ENCODE measurements around the gene CCNYL1.
A peak's percentile ranks its signal among the peaks of the same experiment; 100 is the strongest.
"Not testable (repeated sequence)": the region's sequence is repeated elsewhere in the genome, so short reads cannot be mapped to it uniquely, and the experiment has no call there.

The CCNYL1 gene

DNA sequence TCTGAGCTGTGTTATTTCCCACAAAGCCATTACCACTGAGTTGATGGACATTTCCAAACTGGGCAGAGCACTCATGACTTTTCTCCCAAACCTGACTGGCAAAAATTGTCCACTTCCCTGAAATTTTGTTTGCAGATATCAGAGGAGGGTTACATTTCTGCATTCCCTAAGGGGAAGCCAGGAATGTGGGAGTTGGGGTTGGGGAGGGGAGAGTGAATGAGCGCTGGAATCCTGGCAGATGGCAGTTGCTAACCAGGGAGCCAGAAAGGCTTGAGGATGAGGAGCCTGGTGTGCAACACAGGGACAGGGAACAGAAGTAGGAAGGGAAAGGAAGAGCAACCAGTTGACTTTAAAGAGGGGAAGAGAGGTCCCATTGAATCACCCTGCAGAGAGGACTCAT is 14.0 kb upstream of the CCNYL1 start:
- DNase-seq (ENCODE audit: low read depth) = no peak

DNA sequence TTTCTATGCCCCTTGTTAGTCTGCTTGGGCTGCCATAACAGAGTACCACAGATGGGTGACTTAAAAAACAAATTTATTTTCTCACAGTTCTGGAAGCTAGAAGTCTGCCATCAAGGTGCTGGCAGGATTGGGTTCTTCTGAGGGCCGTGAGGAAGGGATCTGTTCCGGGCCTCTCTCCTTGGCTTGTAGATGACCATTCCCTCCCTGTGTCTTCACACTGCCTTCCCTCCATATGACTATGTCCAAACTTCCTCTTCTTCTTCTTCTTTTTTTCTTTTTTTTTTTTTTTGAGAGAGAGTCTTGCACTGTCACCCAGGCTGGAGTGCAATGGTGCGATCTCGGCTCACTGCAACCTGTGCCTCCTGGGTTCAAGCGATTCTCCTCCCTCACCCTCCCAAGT is 13.1 kb upstream of the CCNYL1 start:
- no peak for DNase-seq (ENCODE audit: low read depth)

DNA sequence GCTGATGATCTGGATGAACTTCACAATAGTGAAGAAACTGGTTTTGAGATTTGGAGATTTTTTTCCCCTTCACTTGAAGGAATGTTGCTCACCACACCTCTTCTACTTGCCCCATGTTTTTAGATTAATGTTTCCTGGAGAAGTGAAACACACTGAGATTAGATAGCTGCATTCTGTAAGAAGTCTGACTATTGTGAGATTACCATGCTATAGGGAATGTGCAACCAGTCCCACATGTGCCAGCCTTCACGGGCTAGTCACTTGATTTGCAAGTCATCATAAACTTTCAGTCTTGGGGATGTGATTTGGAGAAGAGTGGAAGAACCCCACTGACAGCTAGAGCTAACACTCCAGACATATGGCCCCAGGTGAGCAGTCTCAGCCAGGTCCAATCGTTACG is 7.4 kb upstream of the CCNYL1 start:
- no peak for DNase-seq (ENCODE audit: low read depth)

DNA sequence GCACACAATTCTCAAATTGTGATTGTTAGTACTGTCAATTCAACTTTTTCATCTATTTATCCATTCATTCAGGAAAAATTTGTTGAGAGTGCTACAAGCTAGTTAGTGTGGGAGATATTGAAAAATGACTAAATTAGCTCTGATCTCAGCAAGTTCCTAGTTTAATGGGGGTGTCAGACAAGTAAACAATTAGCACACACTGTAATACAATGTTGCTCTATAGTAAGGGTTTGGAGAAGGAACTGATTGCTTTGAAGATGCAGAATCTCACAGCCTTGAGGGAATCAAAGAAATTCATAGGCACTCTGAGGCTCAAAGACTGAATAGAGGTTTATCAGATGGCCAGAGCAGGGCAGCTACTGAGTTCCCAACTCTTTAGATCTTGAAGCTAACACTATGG is 6.8 kb upstream of the CCNYL1 start:
- no peak for DNase-seq (ENCODE audit: low read depth)

DNA sequence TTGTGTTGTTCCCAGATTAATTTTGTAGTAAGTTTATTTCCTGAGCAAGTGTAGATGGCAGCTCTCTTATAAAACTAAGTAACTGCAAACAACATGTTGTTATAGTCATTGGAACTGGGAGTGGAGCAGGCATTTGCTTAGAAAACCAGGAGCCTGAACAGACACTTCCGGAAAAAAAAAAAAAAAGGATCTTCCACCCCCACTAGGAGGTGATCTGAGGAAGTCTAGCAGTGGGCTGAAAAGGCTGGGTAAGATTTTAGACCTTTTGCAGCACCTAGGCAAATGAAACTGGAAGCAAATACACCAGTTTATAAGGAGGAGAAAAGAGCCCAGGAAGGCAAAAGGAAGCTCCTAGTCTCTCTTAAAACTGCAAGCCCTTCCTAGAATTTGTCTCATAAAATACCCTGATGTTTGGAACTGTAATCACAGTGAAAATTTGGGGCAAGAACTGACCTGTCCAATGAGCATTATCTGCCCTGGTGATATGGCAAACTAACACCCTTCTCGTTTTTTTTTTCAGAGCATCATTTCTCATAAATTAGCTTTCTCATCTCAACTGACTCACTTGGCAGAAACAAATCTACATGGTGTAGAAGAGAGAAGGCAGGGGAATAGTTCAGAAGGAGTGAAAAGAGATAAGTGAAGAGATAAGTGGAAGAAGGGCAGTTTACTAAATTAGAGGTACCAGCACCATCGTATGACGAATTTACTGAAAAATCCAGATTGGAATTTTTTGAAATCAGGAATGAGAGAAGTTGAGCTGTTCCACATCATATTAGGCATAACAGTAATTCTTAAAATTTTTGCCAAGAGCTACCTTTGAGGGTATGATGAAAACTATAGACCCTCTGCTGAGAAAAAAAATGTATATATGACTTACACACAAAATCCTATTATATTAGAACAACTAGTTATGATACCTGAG is 4.2 kb upstream of the CCNYL1 start:
- no peak for DNase-seq (ENCODE audit: low read depth)

DNA sequence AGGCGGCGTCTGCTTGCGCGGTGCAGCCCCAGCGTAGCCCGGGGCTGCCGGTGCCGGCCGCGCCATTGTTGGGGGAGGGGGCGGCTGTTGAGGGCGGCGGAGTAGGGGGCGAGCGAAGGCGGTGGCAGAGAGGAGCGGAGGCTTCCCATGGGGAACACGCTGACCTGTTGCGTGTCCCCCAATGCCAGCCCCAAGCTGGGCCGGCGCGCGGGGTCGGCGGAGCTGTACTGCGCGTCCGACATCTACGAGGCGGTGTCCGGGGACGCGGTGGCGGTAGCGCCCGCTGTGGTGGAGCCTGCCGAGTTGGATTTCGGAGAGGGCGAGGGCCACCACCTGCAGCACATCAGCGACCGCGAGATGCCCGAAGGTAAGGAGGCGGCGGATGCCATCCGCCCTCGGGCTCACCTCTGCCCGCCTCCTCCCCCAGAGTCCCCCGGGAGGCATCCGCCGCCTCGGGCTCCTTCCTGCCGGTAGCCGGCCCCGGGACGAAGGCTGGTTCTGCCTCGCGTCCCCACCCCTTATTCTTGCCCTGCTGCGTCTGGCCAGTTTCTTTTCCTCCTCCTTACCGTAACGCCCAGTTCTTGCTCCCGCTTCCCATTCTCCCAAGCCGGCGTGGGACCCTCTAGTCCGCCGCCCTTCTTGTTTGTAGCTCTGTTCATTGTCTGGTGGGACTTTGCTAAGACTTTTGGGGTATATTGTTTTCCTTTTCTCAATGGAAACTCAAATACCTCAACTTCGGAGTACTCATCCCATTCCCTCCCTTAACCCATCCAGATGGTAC is 500 bp downstream of the CCNYL1 start:
- peak; percentile 25 for DNase-seq (ENCODE audit: low read depth)

DNA sequence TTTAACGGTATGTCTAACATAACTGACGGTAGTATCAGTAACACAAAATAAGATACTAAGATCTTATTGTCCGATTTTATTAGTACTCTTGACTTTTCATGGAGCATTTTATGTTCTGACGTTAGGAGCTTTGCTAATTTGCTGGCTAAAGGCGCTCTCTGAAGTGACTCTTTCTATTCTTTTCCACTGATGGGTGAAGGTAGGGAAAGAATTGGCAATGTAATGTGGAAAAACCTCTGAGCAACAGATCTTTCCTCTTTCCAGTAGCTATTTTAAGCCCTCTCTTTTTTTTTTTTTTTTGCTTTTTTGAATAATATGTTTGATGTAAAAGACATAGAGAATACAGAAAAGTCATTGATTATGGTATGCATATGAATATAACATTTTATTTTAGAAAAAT is 4.6 kb downstream of the CCNYL1 start:
- no peak for DNase-seq (ENCODE audit: low read depth)

DNA sequence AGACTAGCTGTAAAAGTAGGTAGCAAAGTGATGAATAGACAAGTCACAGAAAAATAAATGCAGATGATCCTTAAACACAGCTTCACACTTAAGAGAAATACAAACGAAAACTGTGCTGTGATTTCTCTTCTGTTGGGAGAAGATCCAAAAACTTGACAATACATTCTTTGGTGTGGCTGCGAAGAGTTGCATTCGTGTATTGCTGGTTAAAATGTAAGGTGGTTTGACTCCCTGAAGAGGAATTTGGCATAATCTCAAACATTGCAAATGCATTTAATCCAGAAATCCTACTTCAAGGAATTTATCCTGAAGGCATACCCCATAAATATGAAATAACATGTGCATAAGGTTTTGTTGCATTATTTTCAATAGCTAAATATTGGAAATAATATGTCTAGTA is 7.1 kb downstream of the CCNYL1 start:
- no peak for DNase-seq (ENCODE audit: low read depth)

DNA sequence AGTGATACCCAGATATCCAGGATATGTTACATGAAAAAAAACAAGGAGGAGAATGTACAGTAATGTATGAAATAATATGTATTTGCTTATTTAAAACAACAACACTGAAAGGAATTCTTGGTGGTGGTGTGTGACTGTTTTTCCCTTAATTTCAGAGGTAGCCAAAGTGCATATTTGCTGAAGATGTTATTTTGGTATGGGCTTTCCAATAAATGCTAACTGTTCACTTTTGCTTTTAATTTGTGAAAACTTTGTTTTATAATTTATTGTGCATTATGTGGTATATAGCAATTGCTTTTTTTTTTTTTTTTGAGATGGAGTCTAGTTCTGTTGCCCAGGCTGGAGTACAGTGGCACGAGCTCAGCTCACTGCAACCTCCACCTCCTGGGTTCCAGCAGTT is 7.6 kb downstream of the CCNYL1 start:
- DNase-seq (ENCODE audit: low read depth) = no peak

DNA sequence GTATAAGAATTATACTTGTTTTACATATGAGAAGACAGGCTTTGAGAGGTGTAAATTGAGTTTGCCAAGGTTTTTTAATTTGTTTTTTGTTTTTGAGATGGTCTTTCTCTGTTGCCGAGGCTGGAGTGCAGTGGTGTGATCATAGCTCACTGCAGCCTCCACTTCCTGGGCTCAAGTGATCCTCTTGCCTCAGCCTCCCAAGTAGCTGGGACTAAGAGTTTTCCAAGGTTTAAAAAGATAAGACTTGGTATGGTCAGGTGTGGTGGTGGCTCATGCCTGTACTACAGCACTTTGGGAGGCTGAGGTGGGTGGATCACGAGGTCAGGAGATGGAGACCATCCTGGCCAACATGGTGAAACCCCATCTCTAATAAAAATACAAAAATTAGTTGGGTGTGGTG is 8.2 kb downstream of the CCNYL1 start:
- not testable (repeated sequence) for DNase-seq (ENCODE audit: low read depth)

DNA sequence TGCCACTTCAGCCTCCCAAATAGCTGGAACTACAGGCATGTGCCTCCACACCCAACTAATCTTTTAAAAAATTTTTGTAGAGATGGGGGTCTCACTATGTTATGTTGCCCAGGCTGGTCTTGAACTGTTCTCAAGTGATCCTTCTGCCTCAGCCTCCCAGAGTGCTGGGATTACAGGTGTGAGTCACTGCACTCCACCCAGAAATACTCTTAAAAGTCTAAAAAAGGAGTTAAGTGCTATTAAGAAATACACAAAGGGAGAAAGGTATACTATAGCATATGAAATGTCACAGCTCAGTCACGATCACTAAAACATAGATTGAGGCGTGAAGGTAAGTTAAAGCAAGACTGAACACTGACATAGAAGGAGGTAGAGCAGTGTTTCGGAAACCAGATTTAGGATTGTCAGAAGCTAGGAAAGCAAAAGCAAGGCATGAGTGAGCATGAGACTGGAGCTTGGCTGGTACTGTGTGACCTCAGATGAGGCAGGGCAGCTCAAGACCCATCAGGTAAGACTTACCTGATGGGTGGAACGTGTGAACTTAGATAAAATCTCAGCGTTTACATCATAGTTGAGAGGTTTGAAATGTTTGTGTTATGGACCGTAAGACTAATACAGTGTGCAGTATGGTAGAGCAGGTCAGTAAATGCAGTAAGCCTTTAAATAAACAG is 9.2 kb downstream of the CCNYL1 start:
- no peak for DNase-seq (ENCODE audit: low read depth)

DNA sequence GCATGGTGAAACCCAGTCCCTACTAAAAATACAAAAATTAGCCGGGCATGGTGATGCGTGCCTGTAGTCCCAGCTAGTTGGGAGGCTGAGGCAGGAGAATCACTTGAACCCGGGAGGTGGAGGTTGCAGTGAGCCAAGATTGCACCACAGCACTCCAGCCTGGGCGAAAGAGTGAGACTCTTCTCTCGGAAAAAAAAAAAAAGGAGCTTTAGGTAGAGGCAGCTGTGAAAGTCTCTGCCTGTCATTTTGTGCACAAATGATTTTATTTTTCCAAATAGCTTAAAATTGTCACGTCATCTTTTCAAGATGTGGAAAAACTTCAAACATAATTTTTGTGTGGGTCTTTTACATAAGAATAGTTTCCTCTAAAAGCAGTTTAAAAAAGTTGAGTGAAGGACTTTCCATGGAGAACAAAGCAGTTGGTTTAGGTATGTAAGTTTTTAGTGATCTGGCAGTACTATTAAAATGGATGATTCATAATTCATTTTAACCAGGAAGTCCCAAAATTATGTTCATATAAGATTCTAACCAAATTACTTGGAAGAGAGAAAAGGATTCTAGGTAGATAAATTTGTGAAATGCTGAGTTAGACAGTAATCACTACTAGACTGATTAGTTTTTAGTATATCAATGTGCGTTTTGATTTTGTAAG is 11.5 kb downstream of the CCNYL1 start:
- no peak for DNase-seq (ENCODE audit: low read depth)

DNA sequence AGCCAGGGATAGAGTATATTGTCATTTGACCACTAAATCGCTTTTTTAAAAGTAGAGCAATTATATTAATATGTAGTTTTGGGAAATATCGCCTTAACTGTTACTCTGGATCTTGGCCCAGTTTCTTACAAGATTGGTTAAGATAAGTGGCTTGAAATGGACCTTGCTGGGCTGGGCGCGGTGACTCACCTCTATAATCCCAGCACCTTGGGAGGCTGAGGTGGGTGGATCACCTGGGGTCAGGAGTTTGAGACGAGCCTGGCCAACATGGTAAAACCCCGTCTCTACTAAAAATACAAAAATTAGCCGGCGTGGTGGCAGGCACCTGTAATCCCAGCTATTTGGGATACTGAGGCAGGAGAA is 12.0 kb downstream of the CCNYL1 start:
- DNase-seq (ENCODE audit: low read depth) = not testable (repeated sequence)

DNA sequence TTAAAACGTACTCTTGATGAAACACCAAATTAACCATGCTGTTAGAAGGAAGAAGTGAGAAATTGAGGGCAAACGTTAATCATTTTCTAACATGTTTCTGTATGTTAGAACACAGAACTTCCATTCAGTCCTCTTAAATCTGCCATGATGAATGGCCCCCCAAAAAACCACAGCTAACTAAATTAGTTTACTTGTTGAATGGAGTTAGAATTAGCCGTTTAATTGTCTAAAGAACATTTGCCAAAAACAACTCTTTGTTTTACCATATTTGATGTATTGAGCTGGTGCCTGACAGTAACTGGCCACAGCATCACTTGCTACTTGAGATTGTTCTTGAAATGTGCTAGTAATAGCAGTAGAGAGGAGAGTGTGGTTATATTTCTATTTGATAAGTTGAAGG is 12.7 kb downstream of the CCNYL1 start:
- DNase-seq (ENCODE audit: low read depth) = no peak

DNA sequence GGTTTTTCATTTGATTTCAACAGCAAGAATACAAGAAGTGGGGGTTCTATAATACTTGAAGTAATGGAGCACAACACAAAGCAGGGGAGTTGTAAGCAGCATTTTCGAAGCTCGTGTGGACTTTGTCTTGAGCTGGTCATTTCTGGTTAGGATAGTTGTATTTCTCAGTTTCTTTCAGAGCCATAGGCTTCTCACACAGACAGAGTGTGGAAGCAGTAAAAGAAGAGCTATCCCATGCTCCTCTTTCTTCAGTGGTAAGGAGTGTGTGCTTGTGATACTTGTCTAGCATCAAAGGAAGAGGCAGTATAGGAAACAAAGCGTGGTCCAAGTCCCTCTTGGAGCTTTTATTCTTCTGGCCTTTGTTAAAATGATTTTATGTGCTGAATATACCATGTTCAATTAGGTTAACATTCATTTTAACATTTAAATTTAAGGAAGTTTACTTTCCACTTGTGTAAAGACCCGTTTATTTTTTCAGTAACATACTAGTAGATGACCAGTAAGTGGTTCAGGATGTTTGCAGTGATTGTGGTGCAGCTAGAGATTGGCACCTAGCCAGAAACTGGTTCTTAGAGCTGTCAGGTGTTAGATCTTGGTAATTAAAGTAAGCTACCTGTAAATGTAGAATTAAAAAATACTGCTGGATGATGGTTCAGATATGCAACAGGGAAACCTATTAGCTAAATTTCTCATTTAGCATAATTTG is 14.6 kb downstream of the CCNYL1 start:
- no peak for DNase-seq (ENCODE audit: low read depth)

DNA sequence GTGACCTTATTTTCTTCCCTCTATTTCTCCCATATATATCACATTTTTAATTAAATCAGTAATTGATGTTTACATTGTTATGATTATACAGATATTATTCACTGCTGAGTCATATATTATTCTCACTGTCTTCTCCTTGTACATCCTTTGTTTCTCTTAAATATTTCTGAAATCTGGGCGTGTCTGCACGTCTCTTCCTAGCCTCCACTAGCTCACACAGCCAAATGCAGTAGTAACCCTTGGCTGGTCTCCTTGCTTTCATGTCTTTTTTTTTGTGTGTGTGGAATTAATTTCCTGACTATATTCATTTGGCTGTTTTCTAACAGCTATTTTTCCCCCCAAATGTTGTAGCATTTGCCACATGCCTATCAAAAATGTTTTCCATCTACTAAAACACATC is 15.8 kb downstream of the CCNYL1 start:
- DNase-seq (ENCODE audit: low read depth) = no peak

DNA sequence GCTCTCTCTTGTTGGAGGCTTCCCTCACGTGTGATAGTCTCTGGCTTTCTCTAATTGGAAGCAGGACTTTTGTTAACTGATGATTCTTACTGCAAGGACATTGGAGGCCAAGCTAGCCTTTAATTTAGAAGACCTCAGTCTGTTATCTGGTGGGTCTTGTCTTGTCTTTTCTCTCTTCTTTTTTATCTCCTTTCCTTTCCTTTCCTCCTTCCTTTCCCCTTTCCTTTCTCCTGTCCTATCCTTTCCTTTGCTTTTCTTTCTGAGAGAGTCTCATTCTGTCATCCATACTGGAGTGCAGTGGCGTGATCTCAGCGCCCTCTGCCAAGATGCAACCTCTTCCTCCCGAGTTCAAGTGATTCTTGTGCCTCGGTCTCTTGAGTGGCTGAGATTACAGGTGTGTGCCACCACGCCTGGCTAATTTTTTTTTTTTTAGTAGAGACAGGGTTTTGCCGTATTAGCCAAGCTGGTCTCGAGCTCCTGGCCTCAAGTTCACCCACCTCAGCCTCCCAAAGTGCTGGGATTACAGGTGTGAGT is 18.1 kb downstream of the CCNYL1 start:
- DNase-seq (ENCODE audit: low read depth) = no peak

DNA sequence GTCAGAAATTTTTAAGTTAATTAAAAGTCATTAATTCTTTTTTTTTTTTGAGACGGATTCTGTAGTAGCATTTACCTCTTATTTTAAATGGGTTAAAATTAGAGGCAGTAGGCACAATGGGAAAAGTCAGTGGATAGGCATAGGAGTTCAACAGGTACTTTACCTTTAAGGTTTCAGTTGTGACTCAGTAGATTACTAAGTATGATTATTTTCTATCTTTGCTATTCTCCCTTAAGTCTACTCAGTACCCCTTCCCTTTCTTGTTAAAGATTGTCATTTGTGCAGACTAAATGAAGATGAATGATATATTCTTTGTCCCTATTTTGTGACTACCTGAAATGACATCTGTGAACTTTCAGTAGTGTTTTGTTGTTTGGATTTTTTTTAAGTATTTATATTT is 19.7 kb downstream of the CCNYL1 start:
- DNase-seq (ENCODE audit: low read depth) = no peak

DNA sequence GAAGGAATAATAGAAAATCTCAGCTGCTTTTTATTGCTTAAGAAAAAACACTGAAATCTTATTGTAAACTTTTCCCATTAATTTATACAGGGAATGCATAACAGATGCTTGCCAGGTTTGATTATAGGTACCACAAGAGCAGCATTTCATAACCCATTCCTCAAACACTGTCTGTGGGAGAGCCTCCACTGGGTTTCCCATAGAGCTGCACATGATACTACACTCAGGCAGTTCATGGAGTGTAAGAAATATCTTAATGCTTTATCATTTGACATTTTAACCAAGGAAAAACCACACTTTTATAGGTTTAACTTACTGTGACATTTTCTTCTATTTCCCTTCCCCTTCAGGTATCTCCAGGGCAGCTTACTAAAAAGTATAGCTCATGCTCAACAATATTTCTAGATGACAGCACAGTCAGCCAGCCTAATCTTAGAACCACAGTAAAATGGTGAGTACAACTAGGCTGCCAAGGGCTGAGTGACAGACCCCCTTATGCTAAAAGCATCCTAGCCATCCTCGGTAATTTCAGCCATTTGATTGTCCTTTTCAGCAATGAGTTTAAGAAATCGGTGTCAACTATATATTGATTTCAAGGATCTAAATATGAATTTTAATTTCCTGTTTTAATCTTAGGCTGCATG is 22.3 kb downstream of the CCNYL1 start:
- DNase-seq (ENCODE audit: low read depth) = no peak

DNA sequence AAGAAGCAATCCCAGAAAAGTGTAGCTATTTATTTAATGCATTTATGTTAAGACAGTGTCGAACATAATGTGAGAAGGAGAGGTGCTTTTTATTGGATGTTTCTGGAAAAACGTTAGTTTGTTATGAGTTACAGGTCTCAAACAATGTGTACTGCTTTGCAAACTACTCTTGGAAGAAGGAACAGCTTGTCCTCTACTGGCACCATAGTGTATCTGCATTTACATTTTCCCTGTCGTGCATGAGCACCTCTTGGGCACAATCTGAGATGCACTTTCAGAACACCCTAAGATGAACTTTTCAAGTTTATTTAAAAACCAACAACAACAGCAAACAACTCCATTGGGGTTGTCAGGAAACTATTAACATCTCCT is 22.8 kb downstream of the CCNYL1 start:
- no peak for DNase-seq (ENCODE audit: low read depth)
